NOMO-1 treated with DMSO at 0.1 percent for 48 hours (cell line): ENCODE measurements around the gene MAP3K12.

Source experiments
- DNase-seq: peaks from one replicate; lab custom pipeline; 2025; ENCODE audit not compliant: unreplicated experiment; lab: John Stamatoyannopoulos, UW

The MAP3K12 gene

DNA sequence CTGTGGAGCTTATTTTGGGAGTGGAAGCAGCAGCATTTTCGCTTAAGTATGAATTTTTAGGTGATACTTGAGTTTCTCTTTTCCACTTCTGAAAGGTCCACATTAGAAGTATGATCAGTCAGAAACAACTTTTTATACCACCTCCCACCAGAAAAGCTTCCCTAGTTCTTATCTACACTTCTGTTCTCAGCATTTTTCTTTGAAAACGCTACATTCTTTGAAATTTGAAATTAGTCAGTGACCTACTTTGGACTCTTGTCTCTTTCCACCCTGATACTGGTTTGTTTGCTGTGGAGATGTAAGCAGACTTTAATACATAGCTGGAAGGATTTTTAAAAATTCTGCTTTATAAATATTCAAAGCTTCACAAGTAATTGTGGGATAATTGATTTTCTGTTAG is 25.2 kb downstream of the MAP3K12 start:
- DNase-seq: no peak

DNA sequence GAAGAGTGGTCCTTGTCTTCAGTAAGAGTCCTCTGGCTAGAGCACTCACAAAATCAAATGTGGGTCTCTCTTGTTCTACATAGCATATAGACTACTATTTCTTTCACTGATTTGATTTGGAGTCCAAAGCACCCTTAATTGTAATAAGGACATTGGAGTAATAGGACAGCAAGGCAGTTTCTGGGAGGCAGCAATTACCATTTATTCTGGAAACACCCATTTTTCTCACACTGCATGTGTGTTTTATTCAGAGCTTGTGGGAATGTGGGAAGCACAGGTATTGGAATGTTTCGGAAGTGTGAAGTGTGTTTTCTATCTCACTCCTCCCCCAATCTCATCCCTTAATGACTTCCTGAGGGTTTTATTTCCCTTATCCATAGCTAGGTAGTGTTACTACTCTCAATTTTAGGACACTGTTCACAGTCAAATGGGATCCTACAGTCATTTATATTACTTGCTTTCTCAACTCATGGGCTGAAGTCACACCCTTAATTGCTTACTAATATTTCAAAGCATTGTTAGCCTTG is 27.1 kb downstream of the MAP3K12 start:
- DNase-seq: no peak

DNA sequence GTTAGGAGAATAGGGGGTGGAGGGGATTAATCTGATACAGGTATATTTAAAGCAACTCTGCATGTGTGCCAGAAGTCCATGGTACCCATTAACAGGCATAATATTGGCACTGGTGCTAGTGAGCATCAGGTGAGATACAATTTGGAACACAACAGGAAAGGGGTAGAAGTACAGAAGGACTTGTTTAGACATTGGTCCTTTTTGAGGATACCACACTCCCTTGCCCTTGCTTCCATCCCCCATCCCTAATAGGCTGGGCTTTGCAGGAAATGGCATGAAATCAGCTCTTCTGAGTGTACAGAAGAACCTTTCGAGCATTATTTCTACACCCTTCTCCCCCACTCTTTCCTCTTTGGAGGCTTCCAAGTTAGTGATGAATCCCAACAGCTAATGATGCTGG is 31.0 kb downstream of the MAP3K12 start:
- no peak for DNase-seq

DNA sequence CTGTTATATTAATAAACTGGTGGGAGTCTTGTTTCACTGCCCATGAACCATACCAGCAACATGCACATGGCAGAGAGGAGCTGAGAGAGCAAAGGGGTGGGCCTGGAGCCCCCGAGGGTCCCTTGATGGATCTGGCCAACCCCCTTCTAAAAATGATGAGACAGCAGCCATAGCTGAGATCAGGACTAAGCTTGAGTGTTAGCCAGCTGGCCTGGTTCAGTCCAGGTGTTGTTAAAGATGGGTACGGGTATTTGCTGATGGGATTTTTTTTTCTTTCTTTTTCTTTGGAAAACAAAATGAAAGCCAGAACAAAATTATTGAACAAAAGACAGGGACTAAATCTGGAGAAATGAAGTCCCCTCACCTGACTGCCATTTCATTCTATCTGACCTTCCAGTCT is 31.4 kb downstream of the MAP3K12 start:
- no peak for DNase-seq

DNA sequence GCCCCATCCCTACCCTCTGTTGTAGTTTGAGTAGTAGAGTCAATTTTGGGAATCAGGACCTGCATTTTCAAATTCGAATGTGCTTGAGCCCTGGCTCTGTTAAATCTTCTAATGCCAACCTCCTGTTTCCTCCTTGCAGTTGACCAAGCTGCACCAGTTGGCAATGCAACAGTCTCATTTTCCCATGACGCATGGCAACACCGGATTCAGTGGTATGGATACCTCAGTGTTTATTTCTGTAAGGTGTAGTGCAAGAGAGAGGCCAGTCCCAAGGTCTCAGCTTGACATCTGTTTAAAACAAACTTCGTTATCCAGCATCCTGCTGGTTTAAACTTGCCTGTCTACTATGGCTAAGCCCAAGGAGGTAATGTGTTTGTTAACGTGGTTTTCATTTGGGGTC is 32.2 kb downstream of the MAP3K12 start:
- DNase-seq: no peak

DNA sequence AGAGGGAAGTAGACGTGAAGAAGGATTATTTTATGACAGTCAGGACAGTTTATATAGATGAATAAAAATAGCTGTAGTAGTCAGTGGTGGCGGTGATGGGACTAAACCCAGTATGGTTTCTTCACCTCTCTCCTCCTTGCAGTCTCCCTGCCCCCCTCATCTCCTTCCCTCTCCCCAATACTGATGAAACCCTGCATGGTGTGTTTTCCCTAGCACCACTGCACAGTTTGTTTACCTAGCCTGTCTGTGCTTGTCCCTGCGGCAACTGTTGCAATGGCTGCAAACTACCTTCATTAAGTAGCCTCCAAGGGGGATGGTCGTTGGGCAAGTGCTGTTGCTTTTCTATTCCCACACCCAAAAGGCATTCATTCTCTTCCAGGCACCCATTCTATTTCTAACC is 32.6 kb downstream of the MAP3K12 start:
- no peak for DNase-seq

DNA sequence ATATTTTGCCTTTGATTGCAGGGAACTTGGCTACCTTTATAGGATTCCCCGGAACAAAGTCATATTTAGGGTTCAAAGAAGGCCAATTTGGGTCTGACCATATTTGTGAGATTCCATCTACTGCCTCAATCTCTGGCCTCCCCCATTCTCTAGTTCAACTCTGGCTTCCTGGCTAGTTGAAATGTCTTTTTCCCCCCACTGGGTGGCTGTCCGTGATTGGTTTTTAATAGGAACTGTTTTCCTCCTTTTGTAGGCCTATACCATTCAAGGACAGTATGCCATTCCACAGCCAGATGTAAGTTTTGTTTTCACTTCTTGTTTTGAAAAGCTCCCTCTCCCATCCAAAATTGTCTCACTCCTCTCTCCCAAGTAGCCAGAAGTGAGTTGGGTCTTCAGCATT is 33.6 kb downstream of the MAP3K12 start:
- no peak for DNase-seq

DNA sequence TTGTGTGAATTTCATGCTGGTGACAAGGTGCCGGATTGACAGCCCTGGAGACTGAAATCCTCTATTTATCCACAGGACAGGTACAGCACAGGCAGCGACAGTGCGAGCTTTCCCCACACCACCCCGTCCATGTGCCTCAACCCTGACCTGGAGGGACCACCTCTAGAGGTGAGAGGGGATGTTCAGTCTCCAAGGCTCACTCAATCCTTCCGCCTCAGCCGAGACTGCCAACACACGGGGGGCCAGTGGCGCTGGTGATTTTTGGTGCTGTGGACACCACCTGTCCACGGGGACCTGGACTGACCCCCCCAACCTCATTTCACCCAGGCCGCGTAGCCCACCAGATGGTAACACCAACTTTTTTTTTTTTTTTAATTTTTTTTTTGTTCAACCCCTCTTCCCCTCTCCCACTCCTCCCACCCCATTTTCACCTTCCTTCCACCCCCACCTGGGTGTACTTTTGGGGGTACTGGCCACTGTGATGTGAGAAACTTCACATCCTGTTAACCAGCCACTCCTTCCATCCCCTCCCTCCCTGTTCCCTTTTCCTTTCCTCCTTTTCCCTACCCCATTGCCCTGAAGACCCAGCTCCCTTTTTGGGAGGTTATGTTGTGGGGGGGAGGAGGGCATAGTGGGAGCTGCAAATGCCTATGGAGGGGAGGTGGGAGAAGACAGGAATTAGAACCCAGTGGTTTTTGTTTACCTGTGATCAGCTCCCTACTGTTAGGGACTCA is 34.4 kb downstream of the MAP3K12 start:
- no peak for DNase-seq

DNA sequence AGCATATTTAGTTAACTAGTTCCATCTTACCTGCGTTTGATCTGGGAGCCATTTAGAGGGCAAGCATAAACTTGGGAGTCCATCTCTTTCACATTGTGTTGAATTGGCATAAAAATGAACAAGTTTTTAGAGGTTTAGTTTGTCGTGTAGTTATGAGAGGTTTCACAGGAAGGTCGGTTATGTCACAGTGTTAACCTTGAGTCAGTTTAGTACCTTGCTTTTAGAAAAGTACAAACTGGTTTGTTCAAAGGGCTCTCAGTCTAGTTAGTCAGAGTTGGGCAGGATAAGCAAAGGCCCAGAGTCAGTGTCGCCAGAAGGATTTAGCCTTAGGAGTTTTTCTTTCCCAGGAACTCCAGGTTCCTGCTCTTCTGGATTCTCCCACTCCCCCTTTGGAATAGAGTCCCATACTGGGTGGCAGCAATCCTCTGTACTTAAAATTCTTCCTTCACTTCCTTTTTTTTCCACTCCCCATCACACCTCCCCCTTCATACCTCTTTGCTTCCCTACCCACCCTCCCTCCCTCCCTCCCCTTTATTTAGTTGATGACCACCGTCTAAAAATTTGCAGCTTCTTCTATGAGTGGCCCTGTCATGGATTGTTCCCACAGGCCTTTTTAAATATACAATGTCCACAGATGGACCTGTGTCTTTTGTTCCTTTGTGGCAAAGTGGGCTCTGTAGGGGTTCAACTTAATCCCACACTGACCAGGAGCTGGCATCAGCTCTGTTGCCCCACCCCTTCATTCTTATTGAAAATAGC is 35.3 kb downstream of the MAP3K12 start:
- no peak for DNase-seq

DNA sequence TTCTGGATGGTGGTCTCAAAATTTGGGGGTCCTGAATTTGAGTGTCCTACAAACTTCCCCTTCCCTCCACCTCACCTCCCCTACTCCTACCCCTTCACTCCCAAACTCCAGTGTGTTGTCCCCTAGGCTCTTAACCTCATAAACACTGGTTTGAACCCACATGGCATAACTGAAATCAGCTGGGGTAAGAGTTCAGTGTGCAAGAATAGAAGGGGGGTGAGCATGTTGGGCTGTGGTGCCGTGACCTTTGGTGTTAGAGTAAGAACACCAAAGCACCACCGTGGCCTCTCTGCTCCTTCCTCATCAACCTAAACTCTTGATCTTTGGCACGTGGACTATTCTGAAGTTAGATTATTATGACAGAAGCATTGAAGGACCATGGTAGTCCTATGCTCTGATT is 36.3 kb downstream of the MAP3K12 start:
- DNase-seq: no peak

DNA sequence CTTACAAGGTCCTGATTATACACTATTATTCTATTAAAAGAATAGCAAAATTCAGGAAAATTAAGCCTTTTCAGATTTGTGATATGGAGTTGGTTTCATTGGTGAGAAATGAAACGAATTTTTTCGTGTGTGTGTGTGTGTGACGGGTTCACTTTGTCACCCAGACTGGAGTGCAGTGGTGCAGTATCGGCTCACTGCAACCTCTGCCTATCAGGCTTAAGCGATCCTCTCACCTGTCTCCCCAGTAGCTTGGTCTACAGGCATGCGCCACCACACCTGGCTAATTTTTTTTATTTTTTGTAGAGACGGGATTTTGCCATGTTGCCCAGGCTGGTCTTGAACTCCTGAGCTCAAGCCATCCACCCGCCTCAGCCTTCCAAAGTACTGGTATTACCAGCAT is 37.7 kb downstream of the MAP3K12 start:
- no peak for DNase-seq

DNA sequence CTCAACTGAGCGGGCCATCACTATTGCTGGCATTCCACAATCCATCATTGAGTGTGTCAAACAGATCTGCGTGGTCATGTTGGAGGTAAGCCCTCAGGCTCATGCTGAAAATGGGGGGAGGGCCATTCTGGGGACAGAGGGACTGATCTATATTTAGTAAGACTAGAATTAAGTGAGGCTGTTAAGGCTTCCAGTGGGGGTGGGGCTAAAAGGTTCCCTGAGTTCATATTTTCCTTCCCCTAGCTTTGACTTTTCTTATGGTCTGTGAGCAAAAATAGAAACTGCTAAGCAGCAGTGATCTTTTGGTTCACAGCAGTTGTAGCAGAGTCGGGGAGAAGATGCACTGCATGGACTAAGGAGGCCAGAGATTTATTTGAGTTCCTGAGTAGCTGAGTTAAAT is 38.2 kb downstream of the MAP3K12 start:
- DNase-seq: no peak

DNA sequence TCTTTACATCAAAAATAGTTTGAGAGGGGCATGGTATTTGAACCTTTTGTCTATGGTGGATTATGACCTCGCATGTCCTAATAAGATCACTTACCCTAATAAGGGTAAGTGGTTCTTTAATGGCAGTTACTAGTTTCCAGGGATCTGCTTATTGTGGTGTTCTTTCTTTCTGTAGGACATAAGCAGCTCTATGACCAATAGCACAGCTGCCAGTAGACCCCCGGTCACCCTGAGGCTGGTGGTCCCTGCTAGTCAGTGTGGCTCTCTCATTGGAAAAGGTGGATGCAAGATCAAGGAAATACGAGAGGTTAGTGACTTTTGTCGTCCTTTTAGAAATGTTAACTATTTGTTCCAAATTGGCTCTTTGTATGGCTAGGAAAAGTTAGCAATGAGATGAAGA is 40.2 kb downstream of the MAP3K12 start:
- DNase-seq: no peak

DNA sequence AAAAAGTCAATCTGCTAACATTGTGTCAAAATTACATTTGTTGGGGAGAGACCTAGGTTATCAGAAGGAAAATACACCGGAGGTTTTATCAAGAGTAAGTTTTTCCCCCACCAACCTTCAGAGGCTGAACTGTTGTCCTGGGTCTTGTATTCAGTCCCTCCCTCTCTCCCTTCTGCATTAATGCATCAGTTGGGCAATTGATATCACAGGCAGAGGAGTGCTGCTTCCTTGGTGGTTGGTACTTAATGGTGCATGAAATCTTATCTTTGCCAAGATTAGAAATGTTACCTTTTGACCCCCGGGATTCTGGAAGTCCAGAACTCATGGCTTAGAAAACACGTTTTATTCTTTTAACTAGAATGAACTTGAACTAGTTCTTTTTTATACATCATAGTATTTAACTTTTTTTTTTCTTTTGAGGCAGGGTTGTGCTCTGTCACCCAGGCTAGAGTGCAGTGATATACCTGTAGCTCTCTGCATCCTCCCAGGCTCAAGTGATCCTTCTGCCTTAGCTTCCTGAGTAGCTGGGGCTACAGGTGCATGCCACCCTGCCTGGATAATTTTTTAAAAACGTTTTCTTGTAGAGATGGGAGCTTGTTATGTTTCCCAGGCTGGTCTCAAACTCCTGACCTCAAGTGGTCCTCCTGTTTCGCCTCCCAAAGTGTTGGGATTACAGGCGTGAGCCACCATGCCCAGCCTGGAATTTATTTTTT is 42.4 kb downstream of the MAP3K12 start:
- no peak for DNase-seq

DNA sequence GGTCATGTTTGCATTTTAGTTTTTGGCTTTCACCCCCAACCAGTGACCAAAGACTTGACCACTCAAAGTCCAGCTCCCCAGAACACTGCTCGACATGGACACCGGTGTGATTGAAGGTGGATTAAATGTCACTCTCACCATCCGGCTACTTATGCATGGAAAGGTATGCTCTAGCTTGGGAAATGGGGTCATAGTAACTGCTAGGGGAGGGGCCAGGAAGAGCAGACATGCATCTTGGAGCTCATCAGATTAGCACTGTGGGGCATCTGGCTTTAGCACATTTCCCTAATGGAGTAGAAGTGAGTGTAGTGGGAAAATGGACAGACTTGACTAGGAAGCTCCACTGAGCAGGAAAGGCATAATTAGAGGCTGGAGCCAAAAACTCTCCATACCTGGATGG is 44.6 kb downstream of the MAP3K12 start:
- no peak for DNase-seq

DNA sequence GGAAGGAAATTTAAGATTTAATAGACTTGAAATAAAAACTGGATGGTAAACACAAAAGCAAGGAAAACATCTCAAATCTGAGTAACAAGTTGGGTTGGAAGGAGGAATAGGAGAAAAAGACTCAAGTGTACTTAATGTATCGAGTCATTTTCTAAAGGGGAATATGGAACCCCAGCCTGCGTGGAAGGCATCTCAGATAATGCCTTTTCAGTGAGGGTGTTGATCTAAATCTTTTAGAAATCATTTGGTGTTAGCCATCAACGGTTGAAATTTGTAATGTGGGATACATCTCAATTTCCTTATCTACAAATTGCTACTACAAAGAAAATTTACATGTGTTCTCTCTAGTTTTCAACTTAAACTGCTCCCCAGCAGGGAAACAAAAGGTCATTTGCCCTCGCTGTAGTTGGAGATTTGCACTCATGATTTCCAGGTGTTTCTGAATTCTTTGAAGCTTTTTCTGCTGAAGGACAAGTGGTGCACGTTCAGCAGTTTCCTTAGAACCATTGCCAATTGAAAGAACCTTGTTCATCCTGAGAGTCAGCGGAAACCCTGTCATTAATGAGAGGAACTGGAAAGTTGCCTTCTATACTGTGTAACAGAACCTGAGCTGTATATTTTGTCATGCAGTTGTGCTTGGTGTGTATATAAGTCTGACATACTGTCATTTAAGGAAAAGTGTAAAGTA is 45.2 kb downstream of the MAP3K12 start:
- DNase-seq: no peak

DNA sequence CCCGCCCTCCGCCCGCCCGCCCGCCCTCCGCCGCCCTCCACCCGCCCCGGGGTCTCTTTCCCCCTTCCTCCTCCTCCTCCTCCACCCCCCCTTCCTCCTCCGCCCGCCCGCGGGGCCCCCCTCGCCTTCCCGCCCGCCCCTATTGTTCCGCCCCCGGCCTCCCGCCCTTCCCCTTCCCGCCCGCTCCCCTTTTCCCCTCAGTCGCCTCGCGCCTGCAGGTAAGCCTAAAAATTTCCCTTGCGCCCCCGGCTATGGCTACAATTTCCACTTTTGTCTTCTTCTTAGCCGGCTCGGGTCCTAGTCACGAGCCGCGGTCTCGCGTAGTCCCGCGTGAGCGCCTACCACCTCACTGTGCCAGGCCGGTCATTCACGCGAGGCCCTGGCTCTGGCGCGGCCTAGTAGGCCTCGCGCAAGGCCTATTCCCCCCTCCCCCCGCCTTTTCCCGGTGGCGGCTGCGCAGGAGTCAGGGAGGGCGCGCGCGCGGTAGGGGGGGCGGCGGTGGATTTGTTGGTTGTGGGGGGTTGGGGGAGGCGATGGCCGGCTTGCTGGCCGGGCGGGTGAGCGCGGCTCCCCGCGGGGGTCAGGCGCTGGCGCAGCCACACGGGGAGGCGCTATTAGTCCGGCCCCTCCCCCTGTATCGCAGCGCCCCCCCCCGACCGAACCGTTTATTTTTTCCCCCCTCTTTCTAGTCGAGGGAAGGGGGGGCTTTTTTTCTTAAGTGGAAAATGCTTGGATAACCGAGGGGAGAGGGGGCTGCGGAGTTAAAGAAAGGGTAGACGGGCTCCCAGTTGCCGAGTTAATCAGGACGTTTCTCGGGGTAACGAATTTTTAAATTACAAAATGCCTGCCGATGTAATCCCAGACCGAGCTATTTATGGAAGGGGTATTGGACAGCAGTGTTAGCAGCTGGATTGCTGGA is 46.8 kb downstream of the MAP3K12 start:
- DNase-seq: peak; percentile 49

DNA sequence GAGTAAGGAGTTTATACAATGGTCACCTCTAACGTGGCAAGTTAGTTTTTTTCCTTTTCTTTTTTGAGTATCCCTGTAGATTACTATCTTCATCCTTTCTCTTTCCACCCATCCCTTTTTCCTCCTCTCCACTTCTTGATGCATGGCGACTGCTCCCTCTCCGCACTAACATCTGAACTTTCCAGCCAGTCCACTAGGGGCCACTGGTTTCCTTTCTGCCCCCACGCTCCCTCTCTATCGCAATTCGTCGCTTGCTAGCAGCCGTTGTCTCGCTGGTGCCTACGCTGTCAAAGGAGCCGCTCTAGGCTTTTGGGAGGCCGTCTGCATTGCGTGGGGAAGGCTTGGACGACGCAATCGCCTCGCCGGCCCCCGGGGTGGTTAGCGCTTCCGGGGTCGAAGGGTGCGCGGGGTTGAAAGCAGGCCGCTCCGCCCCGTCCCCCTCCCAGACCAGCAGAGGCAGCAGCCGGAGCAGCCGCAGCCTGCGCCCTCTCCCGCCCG is 47.5 kb downstream of the MAP3K12 start, which contains the start of gene PCBP2:
TSS of gene PCBP2 (plus strand) at position 442 of the 498 bp plus-strand sequence. CDS start 2,699 bp downstream, outside the sequence.
- DNase-seq: peak; percentile 100

DNA sequence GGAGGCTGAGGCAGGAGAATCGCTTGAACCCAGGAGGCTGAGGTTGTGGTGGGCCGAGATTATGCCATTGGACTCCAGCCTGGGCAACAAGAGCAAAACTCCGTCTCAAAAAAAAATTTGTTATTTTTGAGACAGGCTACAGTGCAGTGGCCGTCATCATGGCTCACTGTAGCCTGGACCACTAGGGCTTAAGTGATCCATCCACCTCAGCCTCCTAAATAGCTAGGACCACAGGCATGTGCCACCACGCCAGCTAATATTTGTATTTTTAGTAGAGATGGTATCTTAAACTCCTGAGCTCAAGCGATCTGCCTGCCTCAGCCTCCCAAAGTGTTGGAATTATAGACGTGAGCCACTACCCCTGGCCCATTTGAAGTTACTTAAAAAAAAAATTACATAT is 48.3 kb downstream of the MAP3K12 start:
- no peak for DNase-seq
